ENCODE measurements around the gene CELF2.

- TF ChIP-seq CTCF (IDR thresholded peaks at IDR 0.05) (no peak), POLR2A (IDR thresholded peaks at IDR 0.05) (no peak)
These were observed 282.4 kb downstream of the CELF2 start for GRCh38 chr10:11300026-11300425.
